ENCODE data around the gene BPIFB6.

Gene BPIFB6, protein sequence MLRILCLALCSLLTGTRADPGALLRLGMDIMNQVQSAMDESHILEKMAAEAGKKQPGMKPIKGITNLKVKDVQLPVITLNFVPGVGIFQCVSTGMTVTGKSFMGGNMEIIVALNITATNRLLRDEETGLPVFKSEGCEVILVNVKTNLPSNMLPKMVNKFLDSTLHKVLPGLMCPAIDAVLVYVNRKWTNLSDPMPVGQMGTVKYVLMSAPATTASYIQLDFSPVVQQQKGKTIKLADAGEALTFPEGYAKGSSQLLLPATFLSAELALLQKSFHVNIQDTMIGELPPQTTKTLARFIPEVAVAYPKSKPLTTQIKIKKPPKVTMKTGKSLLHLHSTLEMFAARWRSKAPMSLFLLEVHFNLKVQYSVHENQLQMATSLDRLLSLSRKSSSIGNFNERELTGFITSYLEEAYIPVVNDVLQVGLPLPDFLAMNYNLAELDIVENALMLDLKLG

DNA sequence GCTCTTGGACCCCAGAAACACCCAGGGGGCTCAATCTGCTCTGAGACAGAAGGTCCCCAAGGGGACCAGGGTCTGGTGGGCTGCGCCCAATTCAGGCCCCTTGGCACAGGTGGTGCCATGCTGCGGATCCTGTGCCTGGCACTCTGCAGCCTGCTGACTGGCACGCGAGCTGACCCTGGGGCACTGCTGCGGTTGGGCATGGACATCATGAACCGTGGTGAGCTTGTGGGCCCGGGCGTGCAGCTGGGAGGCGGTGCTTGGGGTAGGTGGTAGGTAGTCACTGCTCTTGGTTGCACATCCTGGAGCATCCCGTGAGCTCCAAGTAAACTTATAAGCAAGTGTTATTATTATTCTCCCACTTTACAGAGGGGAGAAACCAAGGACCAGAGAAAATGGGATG is at the start of gene BPIFB6:
BPIFB6 (plus strand) TSS at position 118 of the 400 bp plus-strand sequence; CDS start at position 118, 0 bp downstream.
- DNase-seq (ENCODE audit: low read depth in 1 of 2, low spot score in 1 of 2): no peak

DNA sequence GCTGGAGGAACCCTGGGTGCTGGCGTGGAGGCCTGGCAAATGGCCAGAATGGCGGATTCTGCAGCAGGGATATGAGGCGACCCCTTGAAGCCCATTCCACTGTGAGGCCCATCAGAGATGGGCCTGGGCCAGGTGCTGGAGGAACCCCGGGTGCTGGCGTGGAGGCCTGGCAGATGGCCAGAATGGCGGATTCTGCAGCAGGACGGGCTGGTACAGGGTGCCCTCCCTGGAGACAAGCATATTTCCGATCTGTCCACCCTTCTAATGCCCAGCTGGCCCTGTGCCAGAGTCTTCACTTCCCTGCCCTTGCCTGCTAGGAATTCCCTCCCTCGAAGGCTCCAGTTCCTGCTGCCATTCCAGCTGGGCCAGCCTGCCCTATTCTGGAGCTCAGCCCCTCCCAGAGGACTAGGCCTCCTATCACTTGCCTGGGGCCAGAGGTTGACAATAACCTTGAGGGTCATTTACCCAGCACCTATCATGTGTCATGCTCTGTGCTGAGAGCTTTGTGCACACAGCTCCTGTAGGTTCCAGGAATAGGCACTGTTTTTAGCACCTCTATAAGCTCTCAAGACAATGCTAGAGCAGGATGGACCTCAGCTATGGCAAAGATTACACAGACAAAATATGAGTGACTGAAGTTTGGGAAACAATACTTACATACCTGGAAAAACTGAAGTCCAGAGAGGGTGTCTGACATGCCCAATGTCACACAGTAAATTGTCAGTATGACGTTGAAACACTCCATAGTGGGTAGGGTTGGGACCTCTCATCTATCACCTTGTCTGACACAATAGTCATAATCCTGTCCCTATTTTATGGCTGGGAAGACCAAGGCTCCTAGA is 48.6 kb upstream of the BPIFB6 start:
- DNase-seq (ENCODE audit: low read depth in 1 of 2, low spot score in 1 of 2): no peak

DNA sequence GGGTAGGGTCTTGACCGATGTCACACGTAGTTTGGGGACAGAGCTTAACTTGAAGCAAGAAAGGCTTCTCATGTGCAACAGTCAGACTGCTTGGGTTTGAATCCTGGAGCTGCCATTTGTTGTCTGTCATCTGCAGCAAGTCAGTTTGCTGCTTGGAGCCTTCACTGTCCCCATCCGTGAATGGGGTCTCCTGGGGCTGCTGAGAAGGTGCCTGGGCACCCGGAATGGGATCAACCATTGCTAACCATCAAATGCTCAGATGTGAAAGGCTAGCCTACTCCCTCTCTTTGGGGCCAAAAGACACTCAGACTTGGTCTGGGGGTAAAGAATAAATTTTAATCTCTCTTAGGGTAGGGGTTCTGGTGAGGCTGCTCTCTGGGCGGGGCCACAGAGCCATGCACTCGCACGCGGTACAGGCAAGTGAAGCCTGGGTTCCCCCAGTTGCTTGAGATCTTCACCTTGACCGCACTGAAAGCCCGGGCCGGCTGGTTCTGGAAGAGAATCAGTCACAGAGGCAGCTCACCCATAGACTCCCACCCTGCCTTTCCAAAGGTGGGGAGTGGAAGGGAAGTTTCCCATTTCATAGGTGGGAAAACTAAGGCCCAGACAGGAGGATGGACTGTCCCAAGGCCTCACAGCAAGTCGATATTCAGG is 47.9 kb upstream of the BPIFB6 start:
- DNase-seq (ENCODE audit: low read depth in 1 of 2, low spot score in 1 of 2): no peak

DNA sequence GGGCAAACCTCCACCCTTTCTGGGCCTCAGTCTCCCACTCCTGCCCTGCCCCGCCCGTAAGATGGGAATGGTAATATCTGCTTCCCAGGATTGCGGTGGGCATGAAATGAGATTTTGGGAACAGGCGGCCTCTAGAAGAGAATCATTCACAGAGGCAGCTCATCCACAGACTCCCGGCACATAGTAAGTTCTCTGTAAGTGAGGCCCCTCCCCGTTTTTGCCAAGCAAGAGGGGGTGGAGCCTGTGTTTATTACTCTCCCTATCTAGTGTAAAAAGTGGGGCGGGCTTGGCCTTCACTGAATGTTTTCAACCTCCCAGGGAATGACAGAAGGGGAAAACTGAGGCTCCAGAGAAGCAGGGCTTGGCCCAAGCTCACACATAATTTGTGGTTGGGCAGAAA is 47.3 kb upstream of the BPIFB6 start:
- DNase-seq (ENCODE audit: low read depth in 1 of 2, low spot score in 1 of 2): no peak

DNA sequence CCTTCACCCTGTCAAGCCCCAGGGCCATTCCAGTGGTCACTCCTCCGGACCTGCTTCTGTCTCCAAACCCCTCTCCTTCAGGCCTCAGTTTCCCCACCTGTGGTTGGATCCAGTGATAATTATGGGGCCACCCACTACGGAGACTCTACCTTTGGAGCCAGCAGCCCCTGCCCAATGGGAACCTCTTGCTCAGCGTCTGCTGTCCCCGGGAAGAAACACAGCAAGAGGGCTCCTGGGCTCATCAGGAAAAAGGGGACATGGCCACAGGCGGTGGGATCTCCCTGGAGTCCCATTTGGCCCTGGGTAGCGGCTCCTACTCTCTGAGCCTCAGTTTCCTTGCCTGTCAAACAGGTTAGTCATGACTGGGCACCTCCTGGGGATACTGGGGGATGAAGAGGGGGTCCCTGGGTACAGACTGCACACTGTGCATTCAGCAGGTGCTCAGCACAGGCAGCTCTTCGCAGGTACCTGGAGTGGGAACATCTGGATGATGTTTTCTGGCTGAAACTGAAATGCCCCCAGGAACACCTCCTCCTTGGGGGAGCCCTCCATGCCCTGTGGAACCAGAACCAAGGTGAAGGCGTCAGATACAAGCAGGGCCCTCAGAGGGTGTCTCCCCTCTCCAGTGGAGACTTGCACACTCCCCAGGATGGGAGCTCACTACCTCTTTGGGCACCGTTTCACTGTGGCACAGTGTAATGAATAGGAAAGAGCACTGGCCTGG is 46.7 kb upstream of the BPIFB6 start:
- DNase-seq (ENCODE audit: low read depth in 1 of 2, low spot score in 1 of 2): no peak

DNA sequence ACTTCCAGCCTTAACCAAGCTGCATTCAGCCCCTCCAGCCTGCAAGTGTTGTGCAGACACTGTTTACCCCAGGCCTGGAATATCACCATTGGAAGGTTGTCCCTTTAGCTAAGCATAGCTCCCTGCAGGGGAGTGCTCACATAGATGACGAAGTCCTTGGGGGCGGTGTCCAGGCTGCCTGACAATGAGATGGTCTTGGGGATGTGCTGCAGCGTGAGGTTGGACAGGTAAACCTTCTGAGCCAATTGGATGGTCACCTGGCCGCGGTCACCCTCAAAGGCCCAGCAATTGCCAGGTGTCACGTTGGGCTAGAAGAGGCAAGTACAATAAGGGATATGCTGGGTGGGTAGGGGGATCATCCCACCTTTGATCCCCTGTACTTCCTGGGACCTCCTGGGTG is 45.9 kb upstream of the BPIFB6 start:
- DNase-seq (ENCODE audit: low read depth in 1 of 2, low spot score in 1 of 2): no peak

DNA sequence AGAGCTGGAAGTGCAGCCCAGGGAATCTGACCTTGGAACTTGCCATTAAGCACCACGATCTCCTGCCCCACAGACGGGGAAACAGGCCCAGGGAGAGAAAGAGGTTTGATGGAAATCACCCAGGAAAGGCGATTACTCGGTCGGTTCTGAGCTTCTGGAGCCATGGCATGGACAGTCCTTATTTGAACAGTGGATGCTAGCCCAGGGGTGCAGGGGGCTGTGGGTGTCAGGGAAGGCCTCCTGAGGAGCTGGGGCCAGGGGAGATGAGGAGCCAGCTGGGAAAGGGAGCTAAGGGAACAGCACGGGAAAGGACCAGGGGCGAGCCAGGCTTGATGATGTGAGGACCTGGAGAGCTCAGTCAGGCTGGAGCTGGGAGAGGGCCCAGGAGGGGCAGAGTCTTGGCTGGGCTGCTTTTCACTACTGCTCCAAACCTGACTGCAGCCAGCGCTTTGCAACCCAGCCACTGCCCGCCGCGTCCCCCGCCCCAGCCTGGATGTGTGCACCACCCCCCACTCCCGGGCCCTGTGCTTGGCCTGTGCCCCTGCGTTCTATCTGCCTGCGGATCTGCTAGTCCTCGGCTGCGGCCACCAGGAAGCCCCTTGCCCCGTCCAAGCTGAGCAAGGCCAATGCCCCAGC is 45.0 kb upstream of the BPIFB6 start:
- no peak for DNase-seq (ENCODE audit: low read depth in 1 of 2, low spot score in 1 of 2)

DNA sequence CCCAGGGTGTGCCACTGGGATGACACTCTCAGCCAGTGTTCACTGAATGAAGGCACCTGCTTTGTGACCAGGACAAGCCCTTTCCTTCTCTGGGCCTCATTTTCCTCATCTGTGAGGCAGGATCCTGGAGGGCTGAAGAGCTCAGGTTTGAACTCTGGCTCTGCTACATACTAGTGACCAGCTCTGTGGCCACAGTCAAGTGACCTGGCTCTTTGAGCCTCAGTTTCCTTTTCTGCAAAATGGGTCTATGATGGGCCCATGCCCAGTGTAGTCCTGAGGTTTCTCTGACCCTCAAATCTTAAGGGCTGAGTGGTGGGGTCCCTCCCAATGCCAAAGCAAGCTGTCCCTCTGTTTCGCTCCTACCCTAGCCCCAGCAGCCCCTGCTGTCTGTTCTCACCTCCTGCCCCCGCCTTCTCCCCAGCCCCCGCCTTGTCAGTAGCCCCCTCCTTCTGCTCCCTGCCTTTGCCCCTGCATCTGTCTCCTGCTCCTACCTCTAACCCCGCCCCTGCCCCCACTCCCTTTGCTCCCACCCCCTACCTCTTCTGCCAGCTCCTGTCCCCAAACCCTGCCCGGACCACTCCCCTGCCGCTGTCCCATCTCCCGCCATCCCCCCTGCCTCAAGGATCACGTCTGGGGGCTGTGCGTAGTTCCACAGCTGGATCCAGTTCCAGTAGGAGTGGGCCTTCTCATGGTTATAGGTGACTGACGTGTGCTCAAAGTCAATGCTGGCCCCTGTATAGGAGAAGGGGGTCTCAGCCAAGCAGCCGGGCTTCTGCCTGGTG is 44.2 kb upstream of the BPIFB6 start:
- DNase-seq (ENCODE audit: low read depth in 1 of 2, low spot score in 1 of 2): no peak

DNA sequence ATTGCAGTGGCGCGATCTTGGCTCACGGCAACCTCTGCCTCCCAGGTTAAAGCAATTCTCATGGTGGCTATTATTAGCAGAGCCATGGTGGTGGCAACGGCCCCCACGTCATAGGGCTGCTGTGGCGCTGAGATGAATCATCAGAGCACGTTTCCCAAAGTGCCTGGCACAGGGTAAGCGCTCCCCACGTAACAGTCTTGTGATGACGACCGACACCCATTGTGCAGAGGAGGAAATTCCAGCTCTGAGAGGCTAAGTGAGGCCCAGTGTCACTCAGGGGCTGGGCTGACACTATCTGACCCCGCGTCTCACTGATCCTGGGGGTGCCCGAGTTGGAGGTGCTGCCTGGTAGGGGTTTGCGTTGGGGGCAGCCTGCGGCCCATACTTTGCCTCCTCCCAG is 43.4 kb upstream of the BPIFB6 start:
- no peak for DNase-seq (ENCODE audit: low read depth in 1 of 2, low spot score in 1 of 2)

DNA sequence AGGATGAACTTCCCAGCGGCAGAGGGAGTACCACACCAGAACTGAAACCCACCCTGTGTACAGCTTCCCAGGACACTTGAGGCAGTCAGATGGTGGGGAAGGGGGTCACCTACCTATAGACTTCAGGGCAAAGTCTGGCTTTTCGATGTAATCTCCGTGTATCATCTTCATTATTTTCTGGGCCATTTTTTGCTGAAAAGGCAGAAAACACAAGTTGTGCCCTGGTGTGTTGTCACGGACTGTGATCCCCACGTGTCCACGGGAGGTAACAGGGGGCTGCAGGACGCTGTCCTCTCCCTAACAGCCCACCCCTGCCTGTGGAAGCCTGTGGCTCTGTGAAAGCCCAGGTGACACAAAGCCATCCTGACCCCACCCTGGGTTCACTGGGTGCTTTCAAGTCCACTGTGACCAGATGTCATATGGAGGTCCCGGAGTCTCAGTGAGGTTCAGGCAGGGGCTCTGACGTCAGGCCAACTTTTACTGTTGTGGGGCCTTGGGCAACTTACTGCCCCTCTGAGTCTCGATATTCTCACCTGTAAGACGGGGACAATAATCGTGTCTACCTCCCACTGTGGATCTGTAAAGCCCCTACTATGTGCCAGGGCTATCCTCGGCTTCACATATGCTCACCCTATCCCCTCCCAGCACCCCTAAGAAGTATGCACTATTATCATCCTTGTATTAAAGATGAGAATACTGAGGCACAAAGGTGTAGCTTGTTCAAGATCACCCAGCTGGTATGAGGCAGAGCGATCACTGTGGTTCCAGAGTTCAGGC is 41.8 kb upstream of the BPIFB6 start:
- DNase-seq (ENCODE audit: low read depth in 1 of 2, low spot score in 1 of 2): no peak

DNA sequence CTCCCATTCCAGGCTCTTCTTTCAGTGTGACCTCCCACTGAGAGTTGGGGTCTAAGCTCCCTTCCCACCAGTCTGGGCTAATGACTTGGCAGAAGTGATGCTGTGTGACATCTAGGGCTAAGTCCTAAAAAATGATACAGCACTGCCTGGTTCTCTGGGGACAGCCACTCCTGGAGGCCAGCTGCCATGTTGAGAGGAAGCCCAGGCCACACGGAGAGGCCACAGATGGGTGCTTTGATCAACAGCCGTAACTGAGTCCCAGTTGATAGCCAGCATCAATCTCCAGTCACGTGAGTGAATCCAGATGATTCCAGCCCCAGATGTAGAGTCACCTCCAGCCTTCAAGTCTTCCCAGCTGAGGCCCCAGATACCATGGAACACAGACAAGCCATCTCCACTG is 41.0 kb upstream of the BPIFB6 start:
- no peak for DNase-seq (ENCODE audit: low read depth in 1 of 2, low spot score in 1 of 2)

DNA sequence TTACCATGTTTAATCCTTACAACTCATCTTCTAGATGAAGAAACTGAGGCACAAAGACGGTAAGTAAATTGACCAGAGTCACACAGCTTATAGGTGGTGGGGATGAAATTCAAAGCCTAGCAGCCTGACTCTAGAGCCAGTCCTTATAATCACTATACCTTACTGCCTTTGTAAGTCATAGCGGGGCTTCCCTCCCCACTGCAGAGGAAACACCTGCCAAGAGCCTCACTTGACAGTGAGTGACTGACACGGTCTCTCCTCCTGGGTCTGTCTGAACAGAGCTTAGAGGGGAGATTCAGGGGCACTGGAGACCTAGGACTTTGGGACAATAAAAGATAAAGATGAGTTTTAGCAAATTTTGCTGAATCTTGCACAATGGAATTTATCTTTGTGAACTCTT is 40.1 kb upstream of the BPIFB6 start:
- no peak for DNase-seq (ENCODE audit: low read depth in 1 of 2, low spot score in 1 of 2)

DNA sequence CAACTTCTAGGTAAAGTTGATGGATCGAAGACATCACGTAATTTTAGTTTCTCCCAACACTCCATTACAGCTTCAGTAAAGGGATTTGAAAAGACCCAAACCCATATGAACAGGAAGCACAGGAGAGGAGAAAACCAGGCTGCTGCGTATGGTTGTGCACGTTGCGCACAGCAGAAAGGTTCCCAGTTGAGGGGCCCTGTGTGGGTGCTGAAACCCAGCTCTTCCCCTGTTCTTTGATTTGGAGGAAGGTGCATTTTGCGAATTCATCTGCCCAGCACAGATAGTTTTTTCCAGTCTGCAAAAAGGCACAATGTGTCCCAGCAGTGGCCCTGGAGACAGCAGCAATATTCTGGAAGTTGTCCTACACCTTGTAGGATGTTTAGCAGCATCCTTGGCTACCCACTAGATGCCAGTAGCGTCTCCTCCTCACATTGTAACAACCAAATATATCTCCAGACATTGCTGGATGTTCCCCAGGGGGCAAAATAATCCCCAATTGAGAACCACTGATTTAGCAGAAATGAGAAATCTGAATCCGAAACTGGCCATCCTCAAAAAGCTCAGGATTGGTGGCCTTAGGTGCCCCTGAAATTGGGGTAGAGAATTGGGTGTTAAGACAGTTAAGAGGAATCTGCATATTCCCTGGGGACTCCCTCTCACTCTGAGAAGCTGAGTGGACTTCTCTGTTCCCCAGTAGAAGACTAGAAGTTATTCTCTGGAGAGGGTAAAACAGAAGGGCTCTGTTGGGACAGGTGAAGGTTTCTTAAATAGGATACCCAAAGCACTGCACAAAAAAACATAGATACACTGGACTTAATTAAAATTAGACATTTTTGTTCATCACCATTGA is 39.4 kb upstream of the BPIFB6 start:
- no peak for DNase-seq (ENCODE audit: low read depth in 1 of 2, low spot score in 1 of 2)

DNA sequence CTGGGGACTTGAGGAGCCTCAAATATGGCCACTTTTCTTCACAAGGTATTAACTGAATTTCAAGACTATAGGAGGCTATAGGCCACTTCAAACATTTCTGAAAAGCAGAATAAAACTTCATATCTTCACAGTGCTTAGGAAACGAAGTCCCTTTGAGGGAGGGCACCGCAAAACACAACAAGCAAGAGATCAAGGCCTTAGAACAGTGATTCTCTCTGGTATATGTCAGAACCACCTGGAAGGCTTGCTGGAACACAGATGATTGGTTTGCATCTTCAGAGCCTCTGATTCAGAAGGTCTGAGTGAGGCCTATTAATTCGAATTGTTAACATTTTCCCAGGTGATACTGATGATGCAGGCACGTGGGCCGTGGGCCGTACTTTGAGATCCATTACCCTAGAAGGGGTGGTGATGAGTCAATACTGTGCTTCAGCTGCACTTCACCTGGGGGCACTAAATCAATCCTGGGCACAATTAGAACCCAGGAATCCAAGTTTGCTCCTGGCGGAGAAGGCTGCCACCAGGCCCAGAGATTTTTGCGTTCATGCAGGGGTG is 37.9 kb upstream of the BPIFB6 start:
- no peak for DNase-seq (ENCODE audit: low read depth in 1 of 2, low spot score in 1 of 2)

DNA sequence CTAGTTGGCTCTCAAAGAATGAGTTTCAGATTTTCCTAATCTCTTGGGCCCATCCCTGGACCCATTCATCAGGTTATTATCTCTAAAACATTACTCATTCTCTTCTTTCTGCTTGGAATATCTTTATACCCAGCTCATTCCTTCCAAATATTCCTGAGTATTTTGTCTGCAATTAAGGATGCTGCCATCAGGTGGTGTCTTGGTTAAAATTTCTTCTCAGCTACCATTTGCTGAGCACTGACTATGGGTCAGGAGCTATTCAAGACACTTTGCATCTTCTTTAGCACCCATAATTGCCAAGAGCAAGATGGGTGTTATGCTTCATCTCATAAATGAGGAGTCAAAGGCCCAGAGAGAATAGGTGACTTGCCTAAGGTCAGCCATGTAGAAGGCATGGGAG is 35.6 kb upstream of the BPIFB6 start:
- DNase-seq (ENCODE audit: low read depth in 1 of 2, low spot score in 1 of 2): no peak

DNA sequence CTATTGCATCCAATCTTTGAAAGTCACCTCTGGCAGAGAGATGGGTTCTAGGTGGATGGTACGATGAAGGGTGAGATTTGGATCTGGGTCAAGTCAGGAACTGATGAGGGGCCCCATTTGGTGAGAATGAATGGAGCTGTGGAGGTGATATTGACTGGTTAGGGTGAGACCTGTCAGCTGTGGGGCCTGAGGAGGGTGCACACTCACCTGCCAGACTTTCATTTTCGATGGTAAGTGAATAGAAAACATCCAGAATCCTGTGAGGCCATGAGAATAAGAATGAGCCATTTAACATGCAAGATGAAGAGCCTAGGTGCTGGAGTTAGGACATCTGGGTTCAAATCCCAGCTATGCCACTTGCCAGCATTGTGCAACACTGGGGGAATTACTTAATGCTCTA is 34.0 kb upstream of the BPIFB6 start:
- no peak for DNase-seq (ENCODE audit: low read depth in 1 of 2, low spot score in 1 of 2)

DNA sequence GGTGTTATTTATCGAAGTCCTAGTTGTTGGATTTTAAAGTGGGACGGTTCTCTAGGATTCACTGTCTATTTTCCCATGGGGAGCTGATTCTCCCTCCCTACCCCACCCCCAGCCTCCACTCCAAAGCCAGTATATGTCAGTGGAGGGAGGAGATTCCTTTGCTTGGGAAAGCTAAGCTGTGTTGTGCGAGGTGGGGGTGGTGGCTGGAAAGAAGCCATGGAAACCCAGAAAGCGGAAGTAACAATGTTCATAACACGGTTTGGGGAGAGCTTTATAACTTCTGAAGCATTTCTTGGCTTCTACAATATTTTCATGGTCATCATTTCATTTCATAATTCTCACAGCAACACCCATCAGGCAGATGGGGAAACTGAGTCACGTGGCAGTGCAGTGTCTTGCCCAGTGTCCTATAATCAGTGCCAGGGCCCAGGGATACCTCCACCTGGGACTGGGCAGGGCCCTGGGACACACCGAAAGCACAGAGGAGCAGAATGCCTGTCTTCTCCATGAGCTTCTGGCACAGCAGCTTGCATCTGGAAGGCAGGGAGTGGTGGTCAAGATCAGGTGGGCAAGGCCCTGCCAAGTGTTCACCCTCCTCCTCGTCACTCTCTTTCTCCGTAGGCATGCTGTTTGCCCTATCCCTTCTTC is 31.7 kb upstream of the BPIFB6 start:
- no peak for DNase-seq (ENCODE audit: low read depth in 1 of 2, low spot score in 1 of 2)
